IMR-90 (cell line): Measurements from ENCODE around the gene AKAP1. TPM values are rescaled to one million over a fixed set of nuclear protein-coding genes. Genes with fewer than 3 reads are reported as not detected.

Experiments
- ATAC-seq: fragments of 200-7000 bp; cut with Tn5 transposase; 2 replicates; pipeline ENCODE4 v1.9.1; 2020; ENCODE audit warnings: low read depth, mild to moderate bottlenecking, moderate library complexity
- BruUV-seq: library from RNA; stranded (reverse); fragments of 400-500 nt; replicated peaks from 2 replicates; lab custom pipeline; 2021; lab: Mats Ljungman, UMichigan
- CTCF ChIA-PET: fragments of 300-600 bp; formaldehyde crosslinking; extraction: SDS; loops from one replicate; lab custom pipeline; 2021; ENCODE audit warnings: antibody characterized with exemption; lab: Yijun Ruan, JAX
- POLR2A ChIA-PET: fragments of 300-600 bp; sonication (Branson Sonifier 250); formaldehyde crosslinking; loops from one replicate; lab custom pipeline; 2022; ENCODE audit warnings: antibody characterized with exemption; ENCODE audit not compliant: unreplicated experiment; lab: Charles Lee
- DNase-seq: peaks from one replicate; pipeline ENCODE4 v3.0.0; 2013
- H2AFZ ChIP-seq: replicated peaks from 2 replicates; pipeline ENCODE3; 2013; ENCODE audit warnings: low read length, mild to moderate bottlenecking; ENCODE audit not compliant: poor library complexity
- H2AK5ac ChIP-seq: 2 replicates; pipeline ENCODE4 v1.6.1; 2013; ENCODE audit warnings: low read depth, low read length, inconsistent platforms
- H2AK9ac ChIP-seq: replicated peaks from 2 replicates; pipeline ENCODE3; 2013; ENCODE audit warnings: mild to moderate bottlenecking, low read depth, low read length, moderate library complexity; ENCODE audit not compliant: poor library complexity
- H2BK120ac ChIP-seq: 2 replicates; pipeline ENCODE4 v1.6.1; 2013; ENCODE audit warnings: low read depth, low read length, inconsistent platforms
- H2BK15ac ChIP-seq: 3 replicates; pipeline ENCODE4 v1.6.1; 2013; ENCODE audit warnings: low read depth, low read length, inconsistent platforms
- H2BK20ac ChIP-seq: 2 replicates; pipeline ENCODE4 v1.6.1; 2013; ENCODE audit warnings: low read depth, mild to moderate bottlenecking, inconsistent platforms, low read length, moderate library complexity
- H2BK5ac ChIP-seq: 2 replicates; pipeline ENCODE4 v1.6.1; 2013; ENCODE audit warnings: mild to moderate bottlenecking, low read depth, low read length, inconsistent platforms; ENCODE audit not compliant: poor library complexity, severe bottlenecking
- H3K14ac ChIP-seq: replicated peaks from 2 replicates; pipeline ENCODE4 v1.6.1; 2013; ENCODE audit warnings: low read depth, low read length, inconsistent platforms
- H3K18ac ChIP-seq: 2 replicates; pipeline ENCODE4 v1.6.1; 2013; ENCODE audit warnings: low read depth, low read length, control low read depth
- H3K23ac ChIP-seq: 2 replicates; pipeline ENCODE4 v1.6.1; 2013; ENCODE audit warnings: low read depth, low read length, inconsistent platforms
- H3K27ac ChIP-seq: 2 replicates; pipeline ENCODE4 v1.5.1; 2013; ENCODE audit warnings: mild to moderate bottlenecking, control low read depth, low read length; ENCODE audit not compliant: insufficient read depth
- H3K27me3 ChIP-seq: 2 replicates; pipeline ENCODE4 v1.6.1; 2013; ENCODE audit warnings: low read length; ENCODE audit not compliant: control insufficient read depth, insufficient read depth
- H3K36me3 ChIP-seq: 2 replicates; pipeline ENCODE4 v1.6.1; 2013; ENCODE audit warnings: low read length, mixed read lengths; ENCODE audit not compliant: control insufficient read depth, insufficient read depth
- H3K4ac ChIP-seq: 2 replicates; pipeline ENCODE4 v1.6.1; 2013; ENCODE audit warnings: low read depth, low read length, inconsistent platforms
- H3K4me1 ChIP-seq: 2 replicates; pipeline ENCODE4 v1.6.1; 2013; ENCODE audit warnings: low read length, mixed read lengths; ENCODE audit not compliant: control insufficient read depth, insufficient read depth
- H3K4me2 ChIP-seq: 2 replicates; pipeline ENCODE4 v1.6.1; 2013; ENCODE audit warnings: low read depth, mild to moderate bottlenecking, control low read depth, low read length, moderate library complexity
- H3K4me3 ChIP-seq: 2 replicates; pipeline ENCODE4 v1.5.1; 2013; ENCODE audit warnings: low read depth, mild to moderate bottlenecking, control low read depth, low read length, moderate library complexity; ENCODE audit not compliant: insufficient read depth
- H3K56ac ChIP-seq: 2 replicates; pipeline ENCODE4 v1.6.1; 2013; ENCODE audit warnings: low read length, inconsistent platforms; ENCODE audit not compliant: insufficient read depth; ENCODE audit errors: extremely low read depth
- H3K79me1 ChIP-seq, 2 experiments: 2 replicates each; pipeline ENCODE4 v1.6.1; 2013; ENCODE audit warnings: low read length in 2 of 2, inconsistent platforms in 1 of 2, low read depth in 1 of 2
- H3K9ac ChIP-seq: 2 replicates; pipeline ENCODE4 v1.6.1; 2013; ENCODE audit warnings: low read depth, low read length, control low read depth
- H3K9me1 ChIP-seq: 2 replicates; pipeline ENCODE4 v1.6.1; 2013; ENCODE audit warnings: low read length, inconsistent platforms; ENCODE audit not compliant: insufficient read depth
- H3K9me3 ChIP-seq: 2 replicates; pipeline ENCODE4 v1.6.1; 2013; ENCODE audit warnings: low read length; ENCODE audit not compliant: control insufficient read depth, insufficient read depth
- H4K20me1 ChIP-seq: 2 replicates; pipeline ENCODE4 v1.6.1; 2013; ENCODE audit warnings: low read length, inconsistent platforms; ENCODE audit not compliant: insufficient read depth
- H4K5ac ChIP-seq: 2 replicates; pipeline ENCODE4 v1.6.1; 2013; ENCODE audit warnings: mild to moderate bottlenecking, low read depth, low read length, control low read depth
- H4K8ac ChIP-seq, 2 experiments: 2 replicates each; pipeline ENCODE4 v1.6.1; 2013; ENCODE audit warnings: low read depth in 2 of 2, low read length in 2 of 2, control low read depth in 1 of 2, inconsistent platforms in 1 of 2
- H4K91ac ChIP-seq: 2 replicates; pipeline ENCODE4 v1.6.1; 2013; ENCODE audit warnings: low read depth, low read length, inconsistent platforms; ENCODE audit not compliant: insufficient read depth
- BHLHE40 ChIP-seq: fragments of 150-350 bp; IDR thresholded peaks from 2 replicates; pipeline ENCODE4 v1.6.1; 2016; ENCODE audit warnings: mild to moderate bottlenecking, low read depth, low read length
- CTCF ChIP-seq: conservative IDR thresholded peaks from 2 replicates; pipeline ENCODE4 v1.5.1; 2012; ENCODE audit warnings: mild to moderate bottlenecking, low read depth, low read length, improper control_type of control experiment
- FOS ChIP-seq: fragments of 150-350 bp; IDR thresholded peaks from 2 replicates; pipeline ENCODE4 v1.6.1; 2016; ENCODE audit warnings: low read depth, low read length
- MAZ ChIP-seq: IDR thresholded peaks from 2 replicates; pipeline ENCODE4 v1.6.1; 2012; ENCODE audit warnings: low read depth, mild to moderate bottlenecking, low read length, improper control_type of control experiment, moderate library complexity, borderline replicate concordance
- RCOR1 ChIP-seq: IDR thresholded peaks from 2 replicates; pipeline ENCODE4 v1.6.1; 2012; ENCODE audit warnings: mild to moderate bottlenecking, low read length, improper control_type of control experiment; ENCODE audit not compliant: insufficient replicate concordance
- RFX5 ChIP-seq: IDR thresholded peaks from 2 replicates; pipeline ENCODE4 v1.8.0; 2012; ENCODE audit warnings: low read depth, mild to moderate bottlenecking, low read length, moderate library complexity
- WGBS, 2 experiments: methylation state at CpG; one replicate each; pipeline versions ENCODE4 v1.1.5 to v1.1.7; 2013; ENCODE audit warnings: missing lambda C conversion rate in 2 of 2; ENCODE audit not compliant: insufficient read length in 1 of 2; ENCODE audit errors: extremely low coverage in 2 of 2; 5-methylcytosine and 5-hydroxymethylcytosine counted together
- dilution Hi-C: fragments of 300-500 bp; cut with HindIII; formaldehyde crosslinking; loops from one replicate; pipeline ENCODE4 v1.14.3; 2018; ENCODE audit warnings: low sequenced_read_pairs; ENCODE audit not compliant: unreplicated experiment
- in situ Hi-C: fragments of 300-500 bp; cut with MboI; formaldehyde crosslinking; loops from 3 replicates; pipeline ENCODE4 v1.14.3; 2019; ENCODE audit warnings: low sequenced_read_pairs, inconsistent platforms, mixed read lengths
- intact Hi-C: fragments of 100-400 bp; cut with micrococcal nuclease; formaldehyde crosslinking; loops from 2 replicates; pipeline ENCODE4 v1.10.0; 2022
- polyA plus RNA-seq, 3 experiments: library from polyadenylated mRNA; depleted of rRNA; stranded (reverse); fragments of >200 nt; gene quantifications; 2 replicates each; pipeline ENCODE4 v1.2.3, GENCODE V29; 2012; ENCODE audit warnings: low replicate concordance in 1 of 3
- total RNA-seq: library from RNA; depleted of rRNA; stranded (reverse); fragments of >200 nt; gene quantifications from 2 replicates; pipeline ENCODE4 v1.2.3, GENCODE V29; 2012

The AKAP1 gene
- total and polyA plus RNA-seq, 2 of the 4 experiments (the other 2 are of a cell fraction) = 10.2 to 17.4 TPM

- no peak overlapping the region for H2AFZ ChIP-seq
- intact Hi-C loops = no loop called here
- no peak overlapping the region for H4K91ac ChIP-seq
- no peaks in the 10 kb centered on the region for H3K27me3 ChIP-seq
- H3K18ac ChIP-seq = no peak overlapping the region
- no peaks in the 10 kb centered on the region; a peak in 1 of 4 replicates for H3K79me1 ChIP-seq
- 0 out of 2 replicates have a peak, but pooled peaks cover 2% of the 10 kb centered on the region for H3K9me1 ChIP-seq
- H2AK9ac ChIP-seq = no peak overlapping the region
- H3K56ac ChIP-seq = no peak overlapping the region
- POLR2A ChIA-PET = interaction anchor here (0.6 kb wide), 1 partner anchor 983 kb away, joined by 3 read pairs; no protein-coding TSS in a partner anchor
- no peak overlapping the region for H2BK20ac ChIP-seq
- CTCF ChIA-PET = no interaction called here
- in situ Hi-C loops = loop anchor here (25.0 kb wide), 1 partner anchor 1005 kb away; no protein-coding TSS in a partner anchor
- no peak overlapping the region for H4K8ac ChIP-seq
- no peak overlapping the region for H3K4ac ChIP-seq
- H2BK15ac ChIP-seq = no peak overlapping the region
- no peak overlapping the region for H3K4me3 ChIP-seq
- dilution Hi-C loops = no loop called here
- H3K23ac ChIP-seq = no peak overlapping the region
- no peak overlapping the region for H2BK5ac ChIP-seq
- peak; percentile 42 for DNase-seq
- TF ChIP-seq CTCF (no peak), RFX5 (no peak), BHLHE40 (no peak), RCOR1 (no peak), MAZ (no peak), FOS (no peak)
- H3K27ac ChIP-seq = no peak overlapping the region
- BruUV-seq = no TSS peak
- H3K9me3 ChIP-seq = no peaks in the 10 kb centered on the region
- H3K4me1 ChIP-seq = peaks cover 2% of the 10 kb centered on the region; the same call in 1 of the 2 replicates
- H4K5ac ChIP-seq = no peak overlapping the region
- no peak overlapping the region for H3K14ac ChIP-seq
- no peak overlapping the region for H3K9ac ChIP-seq
- 0 out of 2 replicates have a peak, but pooled peaks have one; percentile 19 for ATAC-seq
- no peak overlapping the region for H3K4me2 ChIP-seq
- no peak overlapping the region for H2AK5ac ChIP-seq
- H2BK120ac ChIP-seq = no peak overlapping the region
- H3K36me3 ChIP-seq = peaks cover 2% of the 10 kb centered on the region
- no CpG with 5 or more reads among the region's 12 CpGs for WGBS, 2 experiments
- no peaks in the 10 kb centered on the region; the same call in none of the 2 replicates for H4K20me1 ChIP-seq
These were observed 22.6 kb downstream of the AKAP1 start for GRCh38 chr17:57107498-57108101.
